ENCODE data around the gene SLC38A4. TPM values are rescaled to one million over a fixed set of nuclear protein-coding genes. Genes with fewer than 3 reads are reported as not detected.

The SLC38A4 gene
- total and polyA plus RNA-seq, 2 of the 8 experiments (the other 6 are each of a cell fraction or from before 2014, with no cell fraction given) = 6.7 to 15.4 TPM

DNA sequence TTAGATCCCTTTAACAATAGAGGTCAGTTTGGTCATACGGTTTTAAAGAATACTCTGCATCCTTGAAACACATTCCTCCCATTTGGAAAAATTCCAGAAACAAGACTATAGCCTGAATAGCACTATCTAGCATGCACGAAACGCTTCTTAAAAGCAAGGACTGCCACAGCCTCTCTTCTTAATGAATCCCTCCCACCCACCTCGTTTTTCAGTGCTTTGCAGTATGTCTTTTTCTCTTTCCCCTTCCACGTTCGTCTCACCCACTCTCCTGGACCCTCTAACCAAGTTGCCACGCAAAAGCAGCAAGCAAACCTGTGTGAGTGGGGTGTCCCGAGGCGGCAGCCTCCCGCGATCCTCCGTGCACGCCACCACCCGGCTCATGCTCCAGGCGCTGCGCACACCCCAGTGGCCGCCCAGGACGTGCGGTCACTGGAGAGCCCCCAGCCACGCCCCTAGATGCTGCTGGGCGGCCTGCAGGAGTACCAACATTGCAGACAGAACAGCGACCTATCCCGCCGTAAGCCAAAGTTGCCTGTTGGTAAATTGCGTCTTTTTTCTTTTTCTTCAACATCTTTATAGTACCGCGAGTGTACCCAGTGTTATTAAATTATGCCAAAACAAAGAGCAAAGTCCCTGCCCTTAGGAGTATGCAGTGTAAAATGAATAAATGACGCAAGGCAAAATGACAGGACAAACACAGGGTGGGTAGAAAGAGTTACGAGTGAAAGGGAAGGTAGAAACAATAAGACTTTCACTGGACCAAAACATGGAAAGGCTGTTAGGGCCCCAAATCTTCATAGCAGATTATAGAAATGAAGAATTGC lies at the start of gene SLC38A4 (continued):
- TF ChIP-seq, protein P1, sequence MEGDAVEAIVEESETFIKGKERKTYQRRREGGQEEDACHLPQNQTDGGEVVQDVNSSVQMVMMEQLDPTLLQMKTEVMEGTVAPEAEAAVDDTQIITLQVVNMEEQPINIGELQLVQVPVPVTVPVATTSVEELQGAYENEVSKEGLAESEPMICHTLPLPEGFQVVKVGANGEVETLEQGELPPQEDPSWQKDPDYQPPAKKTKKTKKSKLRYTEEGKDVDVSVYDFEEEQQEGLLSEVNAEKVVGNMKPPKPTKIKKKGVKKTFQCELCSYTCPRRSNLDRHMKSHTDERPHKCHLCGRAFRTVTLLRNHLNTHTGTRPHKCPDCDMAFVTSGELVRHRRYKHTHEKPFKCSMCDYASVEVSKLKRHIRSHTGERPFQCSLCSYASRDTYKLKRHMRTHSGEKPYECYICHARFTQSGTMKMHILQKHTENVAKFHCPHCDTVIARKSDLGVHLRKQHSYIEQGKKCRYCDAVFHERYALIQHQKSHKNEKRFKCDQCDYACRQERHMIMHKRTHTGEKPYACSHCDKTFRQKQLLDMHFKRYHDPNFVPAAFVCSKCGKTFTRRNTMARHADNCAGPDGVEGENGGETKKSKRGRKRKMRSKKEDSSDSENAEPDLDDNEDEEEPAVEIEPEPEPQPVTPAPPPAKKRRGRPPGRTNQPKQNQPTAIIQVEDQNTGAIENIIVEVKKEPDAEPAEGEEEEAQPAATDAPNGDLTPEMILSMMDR (IDR thresholded peaks at IDR 0.05; ENCODE audit: control extremely low read depth in 1 of 3, insufficient read depth in 1 of 3, low read depth in 1 of 3, low read length in 3 of 3) = peak; percentile 29 to 37 (median 29)
